Stimulated activated naive CD8-positive, alpha-beta T cell treated with anti-CD3 and anti-CD28 coated beads, Interleukin-15, Interleukin-2, amounts not matched to agents 100 U/mL and 50 U/mL, for 24 hours (primary cell): ENCODE data around the gene SNX10.
A peak's percentile ranks its signal among the peaks of the same experiment; 100 is the strongest.
"Not testable (repeated sequence)": the region's sequence is repeated elsewhere in the genome, so short reads cannot be mapped to it uniquely, and the experiment has no call there.

Experiments
- ATAC-seq: fragments of 150-1000 bp; cut with Tn5 transposase; one replicate; pipeline ENCODE4 v1.10.0; 2021
- DNase-seq: peaks from one replicate; pipeline ENCODE4 v3.0.0; 2021

SNX10 gene

GRCh38 chr7:26291699-26292538 is at the start of gene SNX10:
TSS of gene SNX10 (plus strand) at chr7:26291862. CDS start at chr7:26346443, 54,581 bp downstream.
- peak; percentile 76 for DNase-seq

GRCh38 chr7:26245150-26245549 is 46.5 kb upstream of the SNX10 start:
- ATAC-seq (no peak), DNase-seq (no peak)

More at GRCh38 chr7:26291699-26292538, at the start of gene SNX10:
- peak; percentile 66 for ATAC-seq

GRCh38 chr7:26250239-26250638 is 41.4 kb upstream of the SNX10 start:
- no peak for DNase-seq
- ATAC-seq = no peak

GRCh38 chr7:26261866-26262265 is 29.8 kb upstream of the SNX10 start:
- ATAC-seq, DNase-seq: not testable (repeated sequence)

GRCh38 chr7:26265065-26265464 is 26.6 kb upstream of the SNX10 start:
- ATAC-seq = no peak
- DNase-seq = no peak

GRCh38 chr7:26265499-26266075 is 26.1 kb upstream of the SNX10 start:
- no peak for DNase-seq
- no peak for ATAC-seq

- ATAC-seq = no peak
- no peak for DNase-seq
Measured at GRCh38 chr7:26267601-26268166, 24.0 kb upstream of the SNX10 start.

GRCh38 chr7:26275213-26275612 is 16.4 kb upstream of the SNX10 start:
- no peak for DNase-seq
- ATAC-seq = no peak

- ATAC-seq (no peak), DNase-seq (no peak)
Measured at GRCh38 chr7:26278770-26279169, 12.9 kb upstream of the SNX10 start.

GRCh38 chr7:26279405-26279804 is 12.3 kb upstream of the SNX10 start:
- peak; percentile 63 for ATAC-seq
- no peak for DNase-seq

GRCh38 chr7:26280097-26280496 is 11.6 kb upstream of the SNX10 start:
- DNase-seq (no peak), ATAC-seq (no peak)

- no peak for DNase-seq
- ATAC-seq = no peak
Measured at GRCh38 chr7:26280723-26281122, 10.9 kb upstream of the SNX10 start.

- no peak for DNase-seq
- no peak for ATAC-seq
Measured at GRCh38 chr7:26284477-26284876, 7.2 kb upstream of the SNX10 start.

- ATAC-seq = peak; percentile 75
Measured at GRCh38 chr7:26284995-26285632, 6.5 kb upstream of the SNX10 start.

GRCh38 chr7:26286157-26286556 is 5.5 kb upstream of the SNX10 start:
- no peak for DNase-seq

More at GRCh38 chr7:26284995-26285632, 6.5 kb upstream of the SNX10 start:
- no peak for DNase-seq

GRCh38 chr7:26288126-26288525 is 3.5 kb upstream of the SNX10 start:
- not testable (repeated sequence) for ATAC-seq, DNase-seq

More at GRCh38 chr7:26286157-26286556, 5.5 kb upstream of the SNX10 start:
- ATAC-seq = no peak

GRCh38 chr7:26291251-26291650 is 411 bp upstream of the SNX10 start:
- DNase-seq (no peak), ATAC-seq (no peak)

- DNase-seq (peak; percentile 29), ATAC-seq (no peak)
Measured at GRCh38 chr7:26292768-26293560, 1.3 kb downstream of the SNX10 start.

- DNase-seq (peak; percentile 68), ATAC-seq (peak; percentile 92)
Measured at GRCh38 chr7:26293569-26294308, 2.1 kb downstream of the SNX10 start.

- ATAC-seq (no peak), DNase-seq (no peak)
Measured at GRCh38 chr7:26295015-26295414, 3.4 kb downstream of the SNX10 start.

GRCh38 chr7:26295586-26295985 is 3.9 kb downstream of the SNX10 start:
- ATAC-seq = no peak
- DNase-seq = no peak
